ENCODE results near the gene FBXO33. TPM values are rescaled to one million over a fixed set of nuclear protein-coding genes. Genes with fewer than 3 reads are reported as not detected.

The FBXO33 gene
- total RNA-seq, 6 experiments from 2014 or later = 15.3 to 18.1 (median 17.2) TPM

DNA sequence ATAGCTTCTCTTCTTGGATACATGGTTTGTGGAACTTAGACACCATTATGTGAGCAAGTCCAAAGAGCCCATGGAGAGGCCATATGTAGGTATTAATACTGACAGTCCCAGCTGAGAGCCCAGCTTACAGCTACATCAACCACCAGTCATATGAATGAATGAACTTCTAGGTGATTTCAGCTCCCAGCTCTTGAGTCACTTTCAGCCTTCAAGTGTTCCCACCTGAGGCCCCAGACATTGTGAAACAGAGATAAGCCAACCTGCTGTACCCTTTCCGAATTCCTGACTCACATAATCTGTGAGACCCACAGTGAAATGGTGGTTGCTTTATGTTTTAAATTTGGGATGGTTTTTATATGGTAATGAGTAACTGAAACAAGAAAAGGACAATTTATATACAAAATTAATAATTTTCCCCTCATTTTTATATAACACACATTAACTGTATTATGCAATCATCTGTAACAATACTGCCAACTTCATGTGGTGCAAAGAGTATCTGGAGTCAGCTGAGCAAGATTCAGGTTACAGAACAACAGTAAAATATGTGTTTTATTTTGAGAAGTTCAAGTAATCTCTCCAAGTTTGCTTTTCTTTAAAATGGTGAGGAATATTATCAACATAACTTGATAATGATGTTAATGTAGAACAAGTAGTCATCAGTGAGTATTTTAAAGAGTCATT lies 27.7 kb upstream of the FBXO33 start:
- DNase-seq = no peak
- TF ChIP-seq, protein P1, sequence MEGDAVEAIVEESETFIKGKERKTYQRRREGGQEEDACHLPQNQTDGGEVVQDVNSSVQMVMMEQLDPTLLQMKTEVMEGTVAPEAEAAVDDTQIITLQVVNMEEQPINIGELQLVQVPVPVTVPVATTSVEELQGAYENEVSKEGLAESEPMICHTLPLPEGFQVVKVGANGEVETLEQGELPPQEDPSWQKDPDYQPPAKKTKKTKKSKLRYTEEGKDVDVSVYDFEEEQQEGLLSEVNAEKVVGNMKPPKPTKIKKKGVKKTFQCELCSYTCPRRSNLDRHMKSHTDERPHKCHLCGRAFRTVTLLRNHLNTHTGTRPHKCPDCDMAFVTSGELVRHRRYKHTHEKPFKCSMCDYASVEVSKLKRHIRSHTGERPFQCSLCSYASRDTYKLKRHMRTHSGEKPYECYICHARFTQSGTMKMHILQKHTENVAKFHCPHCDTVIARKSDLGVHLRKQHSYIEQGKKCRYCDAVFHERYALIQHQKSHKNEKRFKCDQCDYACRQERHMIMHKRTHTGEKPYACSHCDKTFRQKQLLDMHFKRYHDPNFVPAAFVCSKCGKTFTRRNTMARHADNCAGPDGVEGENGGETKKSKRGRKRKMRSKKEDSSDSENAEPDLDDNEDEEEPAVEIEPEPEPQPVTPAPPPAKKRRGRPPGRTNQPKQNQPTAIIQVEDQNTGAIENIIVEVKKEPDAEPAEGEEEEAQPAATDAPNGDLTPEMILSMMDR (IDR thresholded peaks at IDR 0.05) = no peak
- Mint-ChIP-seq H3K36me3 (ENCODE audit: low read depth) (no peaks in the 10 kb centered on the region), H3K4me1 (ENCODE audit: low read depth) (no peaks in the 10 kb centered on the region), H3K4me3 (no peak overlapping the region), H3K27ac (no peak overlapping the region), H3K27me3 (ENCODE audit: insufficient read depth) (peaks cover 2% of the 10 kb centered on the region), H3K9me3 (no peaks in the 10 kb centered on the region)

DNA sequence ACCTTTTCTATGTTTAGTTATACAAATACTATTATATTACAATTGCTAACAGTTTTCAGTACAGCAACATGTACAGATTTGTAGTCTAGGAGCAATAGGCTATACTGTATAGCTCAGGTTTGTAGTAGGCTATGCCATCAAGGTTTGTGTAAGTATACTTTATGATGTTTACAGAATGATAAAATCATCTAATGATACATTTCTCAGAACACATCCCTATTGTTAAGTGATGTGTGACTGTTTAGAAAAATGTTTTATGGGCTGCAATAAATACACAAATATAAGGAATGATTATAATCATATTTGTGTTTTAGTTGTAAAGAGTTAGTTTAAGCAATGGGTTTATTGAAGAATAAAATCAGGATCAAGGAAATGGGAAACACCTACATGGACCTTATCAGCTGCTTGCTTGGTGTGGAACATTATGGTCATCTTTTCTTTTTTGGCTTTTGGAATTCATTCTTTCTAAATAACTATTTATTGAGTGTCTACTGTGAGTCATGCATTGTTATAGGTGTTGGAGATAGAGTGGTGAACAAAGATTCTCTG lies 24.5 kb upstream of the FBXO33 start:
- no peaks in the 10 kb centered on the region; the same call in 1 of the 2 replicates for H3K27me3 Mint-ChIP-seq (ENCODE audit: insufficient read depth)
- no peak for DNase-seq
- H3K4me3 Mint-ChIP-seq = no peak overlapping the region
- H3K36me3 Mint-ChIP-seq (ENCODE audit: low read depth) = no peaks in the 10 kb centered on the region
- H3K4me1 Mint-ChIP-seq (ENCODE audit: low read depth) = no peaks in the 10 kb centered on the region
- H3K27ac Mint-ChIP-seq = no peak overlapping the region
- H3K9me3 Mint-ChIP-seq = no peaks in the 10 kb centered on the region
- TF ChIP-seq, protein P1 (IDR thresholded peaks at IDR 0.05) = no peak

DNA sequence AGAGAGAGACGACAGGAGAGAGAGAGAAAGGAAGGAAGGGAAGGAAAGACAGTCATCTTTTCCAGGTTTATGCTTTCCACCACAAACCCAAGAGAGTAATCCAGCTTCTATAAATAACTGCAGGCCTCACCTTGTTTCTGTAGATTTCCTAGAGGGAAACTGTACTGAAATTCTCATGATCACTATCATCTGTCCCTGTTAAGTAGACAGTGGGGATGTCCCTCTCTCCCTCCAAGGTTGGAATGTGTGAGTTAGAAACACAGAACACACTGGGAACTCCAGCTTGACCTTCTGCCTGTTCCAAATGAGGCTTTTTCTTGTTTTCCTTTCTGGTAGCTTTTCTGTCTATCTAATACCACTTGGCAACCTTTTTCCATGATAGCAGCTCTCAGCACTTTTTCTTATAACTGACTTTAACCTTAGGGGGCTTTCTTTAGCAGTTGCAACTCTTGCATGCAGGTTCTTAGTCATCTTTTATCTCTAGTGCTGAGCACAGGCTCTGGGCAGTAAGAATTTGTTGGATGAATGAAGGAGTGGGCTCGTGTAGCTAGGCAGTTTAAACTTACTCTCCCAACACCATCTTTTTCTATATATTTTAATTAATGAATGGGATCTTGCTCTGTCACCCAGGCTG lies 22.8 kb upstream of the FBXO33 start:
- Mint-ChIP-seq H3K27me3 (ENCODE audit: insufficient read depth) (no peaks in the 10 kb centered on the region; the same call in 1 of the 2 replicates), H3K9me3 (no peaks in the 10 kb centered on the region), H3K4me3 (no peak overlapping the region), H3K4me1 (ENCODE audit: low read depth) (no peaks in the 10 kb centered on the region), H3K36me3 (ENCODE audit: low read depth) (no peaks in the 10 kb centered on the region), H3K27ac (no peak overlapping the region)
- TF ChIP-seq, protein P1 (IDR thresholded peaks at IDR 0.05) = no peak
- no peak for DNase-seq

DNA sequence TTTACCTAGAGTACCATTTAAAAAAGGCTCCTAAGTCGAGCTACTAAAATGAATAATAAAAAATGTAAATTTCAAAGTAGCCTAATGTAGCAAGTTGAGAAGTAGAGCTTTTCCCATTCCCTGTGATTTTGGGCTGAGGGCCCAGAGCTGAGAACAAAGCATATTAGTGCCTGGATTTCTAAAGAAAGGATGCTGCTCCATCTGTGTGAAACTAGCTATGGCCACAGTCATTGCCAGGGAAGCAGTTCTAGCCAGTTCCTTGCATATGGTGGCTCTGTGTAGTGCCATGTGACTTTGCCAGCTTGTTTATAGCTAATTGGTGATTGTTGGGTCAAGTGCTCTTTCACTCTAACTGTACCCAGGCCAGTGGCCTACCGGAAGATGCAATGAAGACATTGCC lies 20.4 kb upstream of the FBXO33 start:
- H3K9me3 Mint-ChIP-seq = no peaks in the 10 kb centered on the region
- no peaks in the 10 kb centered on the region for H3K4me1 Mint-ChIP-seq (ENCODE audit: low read depth)
- no peak overlapping the region for H3K27ac Mint-ChIP-seq
- no peak for DNase-seq
- H3K36me3 Mint-ChIP-seq (ENCODE audit: low read depth) = no peaks in the 10 kb centered on the region
- TF ChIP-seq, protein P1 (IDR thresholded peaks at IDR 0.05) = no peak
- H3K4me3 Mint-ChIP-seq = no peak overlapping the region
- no peaks in the 10 kb centered on the region; the same call in none of the 2 replicates for H3K27me3 Mint-ChIP-seq (ENCODE audit: insufficient read depth)

DNA sequence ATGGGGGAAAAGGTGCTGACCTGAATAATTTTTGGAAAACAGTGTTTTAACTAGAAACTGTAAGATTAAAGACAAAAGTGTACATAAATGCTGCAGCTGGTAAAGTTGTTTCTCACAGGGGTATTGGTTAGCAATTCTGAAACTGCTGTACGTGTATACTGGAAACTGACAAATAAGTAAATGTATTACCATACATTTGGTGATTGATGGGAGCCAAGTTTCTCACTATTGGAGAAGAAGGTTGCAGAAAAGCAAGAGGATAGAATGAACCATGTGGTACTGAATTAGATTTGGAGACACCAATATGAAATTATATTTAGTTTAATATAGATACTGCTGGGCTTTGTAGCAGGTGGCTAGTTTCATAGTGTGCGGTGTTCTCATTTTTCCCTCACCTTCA lies 19.6 kb upstream of the FBXO33 start:
- Mint-ChIP-seq H3K27me3 (ENCODE audit: insufficient read depth) (peaks cover 2% of the 10 kb centered on the region), H3K27ac (no peak overlapping the region), H3K36me3 (ENCODE audit: low read depth) (no peaks in the 10 kb centered on the region), H3K4me1 (ENCODE audit: low read depth) (no peaks in the 10 kb centered on the region), H3K9me3 (no peaks in the 10 kb centered on the region), H3K4me3 (no peak overlapping the region)
- TF ChIP-seq, protein P1 (IDR thresholded peaks at IDR 0.05) = no peak
- DNase-seq = no peak

Data from HFFc6 (cell line).